Measurements from ENCODE around the gene BRWD1. TPM values are rescaled to one million over a fixed set of nuclear protein-coding genes. Genes with fewer than 3 reads are reported as not detected.

BRWD1 gene
- total RNA-seq, 1 donor from 2014 or later, result 55.7 TPM

- Mint-ChIP-seq H3K27ac (no peak overlapping the region), H3K36me3 (ENCODE audit: insufficient read depth) (peaks cover 22% of the 10 kb centered on the region), H3K27me3 (no peaks in the 10 kb centered on the region), H3K9me3 (ENCODE audit: low read depth) (no peaks in the 10 kb centered on the region), H3K4me1 (ENCODE audit: low read depth) (peaks cover 8% of the 10 kb centered on the region), H3K4me3 (ENCODE audit: low read depth) (no peak overlapping the region)
- TF ChIP-seq CTCF (IDR thresholded peaks at IDR 0.05; ENCODE audit: unreplicated experiment), result no peak
- DNase-seq (ENCODE audit: low spot score, unreplicated experiment), result no peak
Observed at GRCh38 chr21:39193380-39193779, 120.1 kb downstream of the BRWD1 start.

DNA sequence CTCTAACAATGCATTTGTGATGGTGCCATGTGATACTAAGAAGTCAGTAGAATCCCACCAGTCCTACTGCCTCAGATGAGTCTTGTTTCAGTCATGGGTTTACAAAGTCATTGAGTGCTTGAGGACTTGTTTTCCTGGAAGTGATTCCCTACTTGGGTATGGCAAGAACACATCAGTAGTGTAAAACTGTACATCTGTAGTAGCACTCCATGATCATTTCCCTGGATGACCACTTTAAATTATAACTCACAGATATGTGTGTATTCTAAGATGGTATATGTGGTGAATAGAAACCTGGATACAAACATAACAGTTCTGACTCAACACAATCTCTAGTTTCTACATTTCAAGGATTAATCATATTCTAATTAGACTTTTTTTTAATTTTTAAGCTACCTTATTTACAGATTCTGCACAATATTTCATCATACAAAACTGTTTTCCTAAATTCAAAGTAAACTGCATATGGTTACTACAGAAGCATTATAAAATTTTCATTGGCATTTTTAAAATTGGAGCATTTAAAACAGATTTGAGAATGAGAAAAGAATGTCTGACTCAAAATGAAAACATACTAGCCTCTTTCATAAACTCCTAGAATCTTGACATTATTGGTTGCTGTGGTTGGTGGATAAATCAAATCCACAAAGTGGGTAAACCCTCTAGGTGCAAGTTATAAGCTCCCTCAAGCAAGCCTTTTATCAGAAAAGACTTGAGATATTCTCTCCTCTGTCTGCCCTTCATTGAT lies 123.4 kb downstream of the BRWD1 start:
- no peak for TF ChIP-seq CTCF (IDR thresholded peaks at IDR 0.05; ENCODE audit: unreplicated experiment)
- Mint-ChIP-seq H3K36me3 (ENCODE audit: insufficient read depth) (peaks cover 3% of the 10 kb centered on the region), H3K27me3 (no peaks in the 10 kb centered on the region), H3K4me3 (ENCODE audit: low read depth) (no peak overlapping the region), H3K4me1 (ENCODE audit: low read depth) (peaks cover 5% of the 10 kb centered on the region), H3K27ac (no peak overlapping the region), H3K9me3 (ENCODE audit: low read depth) (no peaks in the 10 kb centered on the region)
- DNase-seq (ENCODE audit: low spot score, unreplicated experiment), result no peak

GRCh38 chr21:39188521-39189139 lies 124.8 kb downstream of the BRWD1 start:
- TF ChIP-seq CTCF (IDR thresholded peaks at IDR 0.05; ENCODE audit: unreplicated experiment), result no peak
- H3K27ac Mint-ChIP-seq, result no peak overlapping the region
- no peak for DNase-seq (ENCODE audit: low spot score, unreplicated experiment)
- H3K4me1 Mint-ChIP-seq (ENCODE audit: low read depth), result peaks cover 2% of the 10 kb centered on the region
- no peaks in the 10 kb centered on the region for H3K9me3 Mint-ChIP-seq (ENCODE audit: low read depth)
- H3K36me3 Mint-ChIP-seq (ENCODE audit: insufficient read depth), result peaks cover 3% of the 10 kb centered on the region
- H3K27me3 Mint-ChIP-seq, result no peaks in the 10 kb centered on the region
- no peak overlapping the region for H3K4me3 Mint-ChIP-seq (ENCODE audit: low read depth)

DNA sequence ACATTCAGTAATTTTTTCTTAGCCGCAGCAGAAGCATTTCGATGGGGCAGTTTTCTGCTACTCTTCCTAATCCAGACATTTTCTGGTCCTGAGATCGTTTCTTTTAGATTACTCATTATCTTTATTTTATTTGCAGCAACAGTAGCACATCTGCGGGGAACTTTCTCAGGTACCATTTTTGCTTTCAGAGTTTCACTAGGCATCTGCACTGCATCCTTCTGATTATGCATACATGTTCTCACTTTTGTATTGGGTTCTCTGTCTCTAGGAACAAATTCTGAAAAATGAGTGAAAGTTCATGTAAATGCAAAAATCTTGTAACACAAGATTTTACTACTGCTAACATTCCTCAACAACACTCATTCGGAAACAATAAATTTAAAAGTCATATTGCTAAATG lies 126.3 kb downstream of the BRWD1 start:
- no peak for TF ChIP-seq CTCF (IDR thresholded peaks at IDR 0.05; ENCODE audit: unreplicated experiment)
- peaks cover 3% of the 10 kb centered on the region for H3K36me3 Mint-ChIP-seq (ENCODE audit: insufficient read depth)
- no peak overlapping the region for H3K27ac Mint-ChIP-seq
- peaks cover 7% of the 10 kb centered on the region for H3K4me1 Mint-ChIP-seq (ENCODE audit: low read depth)
- DNase-seq (ENCODE audit: low spot score, unreplicated experiment), result no peak
- H3K27me3 Mint-ChIP-seq, result peaks cover 3% of the 10 kb centered on the region
- H3K4me3 Mint-ChIP-seq (ENCODE audit: low read depth), result no peak overlapping the region
- H3K9me3 Mint-ChIP-seq (ENCODE audit: low read depth), result no peaks in the 10 kb centered on the region

- no peak overlapping the region for H3K4me3 Mint-ChIP-seq (ENCODE audit: low read depth)
- H3K27ac Mint-ChIP-seq, result no peak overlapping the region
- peaks cover 10% of the 10 kb centered on the region for H3K4me1 Mint-ChIP-seq (ENCODE audit: low read depth)
- H3K27me3 Mint-ChIP-seq, result peaks cover 3% of the 10 kb centered on the region
- no peaks in the 10 kb centered on the region for H3K9me3 Mint-ChIP-seq (ENCODE audit: low read depth)
- DNase-seq (ENCODE audit: low spot score, unreplicated experiment), result no peak
- peaks cover 2% of the 10 kb centered on the region for H3K36me3 Mint-ChIP-seq (ENCODE audit: insufficient read depth)
- TF ChIP-seq CTCF (IDR thresholded peaks at IDR 0.05; ENCODE audit: unreplicated experiment), result no peak
Observed at GRCh38 chr21:39186676-39187075, 126.8 kb downstream of the BRWD1 start.
